BE2C (cell line): ENCODE measurements around the gene CFAP210.

ENCODE experiments used
- DNase-seq: peaks from one replicate; pipeline ENCODE4 v3.0.0-alpha.2; 2020
- H3K27me3 ChIP-seq: fragments of 250-450 bp; sonication (Bioruptor Pico); 2 replicates; pipeline ENCODE4 v1.5.1; 2020; ENCODE audit warnings: mild to moderate bottlenecking
- H3K36me3 ChIP-seq: fragments of 250-450 bp; sonication (Bioruptor Pico); 2 replicates; pipeline ENCODE4 v1.5.1; 2020; ENCODE audit warnings: mild to moderate bottlenecking
- H3K4me1 ChIP-seq: fragments of 250-450 bp; sonication (Bioruptor Pico); 2 replicates; pipeline ENCODE4 v1.5.1; 2020
- H3K4me3 ChIP-seq: 2 replicates; pipeline ENCODE4 v1.5.1; 2011; ENCODE audit warnings: low read depth, low read length
- H3K9me3 ChIP-seq: fragments of 250-450 bp; sonication (Bioruptor Pico); 2 replicates; pipeline ENCODE4 v1.5.1; 2020
- CTCF ChIP-seq: IDR thresholded peaks from 2 replicates; pipeline ENCODE4 v1.5.1; 2012; ENCODE audit warnings: mild to moderate bottlenecking, low read depth, low read length

The CFAP210 gene

GRCh38 chr2:169683425-169684134, 10.6 kb downstream of the CFAP210 start:
- Histone ChIP-seq H3K36me3 (no peaks in the 10 kb centered on the region), H3K9me3 (no peaks in the 10 kb centered on the region), H3K27me3 (no peaks in the 10 kb centered on the region), H3K4me1 (no peaks in the 10 kb centered on the region), H3K4me3 (no peak overlapping the region)
- DNase-seq, result no peak
- no peak for TF ChIP-seq CTCF

GRCh38 chr2:169683054-169683424, 11.2 kb downstream of the CFAP210 start:
- Histone ChIP-seq H3K4me1 (no peaks in the 10 kb centered on the region), H3K9me3 (no peaks in the 10 kb centered on the region), H3K27me3 (no peaks in the 10 kb centered on the region), H3K36me3 (no peaks in the 10 kb centered on the region), H3K4me3 (no peak overlapping the region)
- DNase-seq, result no peak
- TF ChIP-seq CTCF, result no peak

- H3K4me1 ChIP-seq, result no peaks in the 10 kb centered on the region
- no peaks in the 10 kb centered on the region for H3K27me3 ChIP-seq
- no peaks in the 10 kb centered on the region for H3K36me3 ChIP-seq
- no peak for DNase-seq
- no peaks in the 10 kb centered on the region for H3K9me3 ChIP-seq
- H3K4me3 ChIP-seq, result no peak overlapping the region
- TF ChIP-seq CTCF, result no peak
Observed at GRCh38 chr2:169676850-169677249, 17.4 kb downstream of the CFAP210 start.

GRCh38 chr2:169676357-169676756, 17.8 kb downstream of the CFAP210 start:
- Histone ChIP-seq H3K4me3 (no peak overlapping the region), H3K36me3 (no peaks in the 10 kb centered on the region), H3K27me3 (no peaks in the 10 kb centered on the region), H3K4me1 (no peaks in the 10 kb centered on the region), H3K9me3 (no peaks in the 10 kb centered on the region)
- no peak for DNase-seq
- TF ChIP-seq CTCF, result no peak

GRCh38 chr2:169673921-169674320, 20.3 kb downstream of the CFAP210 start:
- TF ChIP-seq CTCF, result no peak
- no peaks in the 10 kb centered on the region for H3K36me3 ChIP-seq

GRCh38 chr2:169673106-169673505, 21.1 kb downstream of the CFAP210 start:
- no peaks in the 10 kb centered on the region for H3K9me3 ChIP-seq
- H3K36me3 ChIP-seq, result no peaks in the 10 kb centered on the region
- DNase-seq, result no peak
- H3K4me3 ChIP-seq, result no peak overlapping the region
- no peaks in the 10 kb centered on the region for H3K4me1 ChIP-seq
- TF ChIP-seq CTCF, result no peak
- no peaks in the 10 kb centered on the region for H3K27me3 ChIP-seq

More at GRCh38 chr2:169673921-169674320, 20.3 kb downstream of the CFAP210 start:
- no peak for DNase-seq
- Histone ChIP-seq H3K4me1 (no peaks in the 10 kb centered on the region), H3K9me3 (no peaks in the 10 kb centered on the region), H3K27me3 (no peaks in the 10 kb centered on the region), H3K4me3 (no peak overlapping the region)
